GM18505 (cell line): Measurements from ENCODE around the gene AKIRIN1.
A peak's percentile ranks its signal among the peaks of the same experiment; 100 is the strongest.
"Not testable (repeated sequence)": the region's sequence is repeated elsewhere in the genome, so short reads cannot be mapped to it uniquely, and the experiment has no call there.

Experiments
- ATAC-seq: cut with Tn5 transposase; IDR thresholded peaks from one replicate; pipeline ENCODE4 v1.9.1; 2021; ENCODE audit not compliant: unreplicated experiment
- POLR2A ChIP-seq: IDR thresholded peaks from 4 replicates; pipeline ENCODE4 v1.6.1; 2011; ENCODE audit warnings: borderline replicate concordance; ENCODE audit not compliant: insufficient read depth, insufficient read length; ENCODE audit errors: extremely low read depth

Gene AKIRIN1

GRCh38 chr1:38990738-38991637 is at the start of gene AKIRIN1:
Gene AKIRIN1, plus strand, starts transcription at chr1:38991276. Its CDS starts 105 bp downstream, at chr1:38991381.
- peak; percentile 97 for TF ChIP-seq POLR2A
- peak; percentile 93 for ATAC-seq

GRCh38 chr1:38941527-38942019 is 49.5 kb upstream of the AKIRIN1 start, which contains the start of gene RHBDL2:
Gene RHBDL2, minus strand, starts transcription at chr1:38941830. Its CDS starts 22,618 bp downstream, at chr1:38919212.
- no peak for TF ChIP-seq POLR2A
- ATAC-seq = no peak

GRCh38 chr1:38942664-38943428 is 48.2 kb upstream of the AKIRIN1 start:
- TF ChIP-seq POLR2A = no peak
- no peak for ATAC-seq

- ATAC-seq = no peak
- TF ChIP-seq POLR2A = no peak
These were observed 46.5 kb upstream of the AKIRIN1 start for GRCh38 chr1:38944547-38944946.

GRCh38 chr1:38950553-38950952 is 40.5 kb upstream of the AKIRIN1 start:
- no peak for TF ChIP-seq POLR2A
- ATAC-seq = no peak

- TF ChIP-seq POLR2A = no peak
- no peak for ATAC-seq
These were observed 37.6 kb upstream of the AKIRIN1 start for GRCh38 chr1:38953433-38953860.

- ATAC-seq = no peak
- TF ChIP-seq POLR2A = no peak
These were observed 32.1 kb upstream of the AKIRIN1 start for GRCh38 chr1:38958967-38959366.

- ATAC-seq = no peak
- TF ChIP-seq POLR2A = no peak
These were observed 29.0 kb upstream of the AKIRIN1 start for GRCh38 chr1:38962113-38962512.

GRCh38 chr1:38962560-38962959 is 28.5 kb upstream of the AKIRIN1 start:
- TF ChIP-seq POLR2A = no peak
- no peak for ATAC-seq

GRCh38 chr1:38964140-38964548 is 26.9 kb upstream of the AKIRIN1 start:
- no peak for TF ChIP-seq POLR2A
- ATAC-seq = no peak

GRCh38 chr1:38973145-38973544 is 17.9 kb upstream of the AKIRIN1 start:
- not testable (repeated sequence) for ATAC-seq

- no peak for TF ChIP-seq POLR2A
- ATAC-seq = no peak
These were observed 17.2 kb upstream of the AKIRIN1 start for GRCh38 chr1:38973659-38974437.

GRCh38 chr1:38977399-38978244 is 13.5 kb upstream of the AKIRIN1 start:
- ATAC-seq = not testable (repeated sequence)

- ATAC-seq = not testable (repeated sequence)
These were observed 12.9 kb upstream of the AKIRIN1 start for GRCh38 chr1:38978245-38978542.

- ATAC-seq = not testable (repeated sequence)
These were observed 11.7 kb upstream of the AKIRIN1 start for GRCh38 chr1:38979380-38979779.
